Endothelial cell of hepatic sinusoid (primary cell): ENCODE data around the gene TNS3.

Experiments used
- in situ Hi-C: cut with HindIII; loops from 2 replicates; pipeline ENCODE4 v1.10.0; 2017; ENCODE audit warnings: low sequenced_read_pairs

TNS3 gene

GRCh38 chr7:47529405-47529804, 52.5 kb downstream of the TNS3 start:
- in situ Hi-C loops = no loop called here

- in situ Hi-C loops = no loop called here
Measured at GRCh38 chr7:47528471-47528870, 53.4 kb downstream of the TNS3 start.

- in situ Hi-C loops = no loop called here
Measured at GRCh38 chr7:47526466-47526865, 55.4 kb downstream of the TNS3 start.

GRCh38 chr7:47525066-47525623, 56.8 kb downstream of the TNS3 start:
- in situ Hi-C loops = no loop called here

- in situ Hi-C loops = no loop called here
Measured at GRCh38 chr7:47523401-47523800, 58.5 kb downstream of the TNS3 start.

- in situ Hi-C loops = no loop called here
Measured at GRCh38 chr7:47521816-47522561, 59.9 kb downstream of the TNS3 start.

GRCh38 chr7:47521011-47521795, 60.7 kb downstream of the TNS3 start:
- in situ Hi-C loops = no loop called here

- in situ Hi-C loops = no loop called here
Measured at GRCh38 chr7:47520406-47520805, 61.5 kb downstream of the TNS3 start.

GRCh38 chr7:47518827-47519226, 63.1 kb downstream of the TNS3 start:
- in situ Hi-C loops = no loop called here

- in situ Hi-C loops = no loop called here
Measured at GRCh38 chr7:47517821-47518480, 64.0 kb downstream of the TNS3 start.

GRCh38 chr7:47516985-47517600, 64.8 kb downstream of the TNS3 start:
- in situ Hi-C loops = no loop called here

GRCh38 chr7:47516386-47516785, 65.5 kb downstream of the TNS3 start:
- in situ Hi-C loops = no loop called here

- in situ Hi-C loops = no loop called here
Measured at GRCh38 chr7:47515305-47515834, 66.5 kb downstream of the TNS3 start.

GRCh38 chr7:47514818-47515217, 67.1 kb downstream of the TNS3 start:
- in situ Hi-C loops = no loop called here

- in situ Hi-C loops = no loop called here
Measured at GRCh38 chr7:47514367-47514766, 67.5 kb downstream of the TNS3 start.

GRCh38 chr7:47513741-47514241, 68.1 kb downstream of the TNS3 start:
- in situ Hi-C loops = no loop called here

GRCh38 chr7:47512481-47513176, 69.3 kb downstream of the TNS3 start:
- in situ Hi-C loops = no loop called here

- in situ Hi-C loops = no loop called here
Measured at GRCh38 chr7:47511699-47512370, 70.1 kb downstream of the TNS3 start.

GRCh38 chr7:47510786-47511185, 71.1 kb downstream of the TNS3 start:
- in situ Hi-C loops = no loop called here
